Uterus (tissue), 2 donors: ENCODE data around the gene GABRG3.

ENCODE experiments used
- CTCF ChIP-seq, 4 experiments: fragments of 200-600 bp in 2 of 4; fragments of 450-650 bp in 2 of 4; sonication (generic) in 2 of 4; IDR thresholded peaks; one replicate each; pipeline ENCODE4 v1.5.1; 2016 to 2019; ENCODE audit warnings: antibody characterized with exemption in 4 of 4, mild to moderate bottlenecking in 2 of 4, moderate library complexity in 1 of 4
- POLR2A ChIP-seq, 2 donors: fragments of 450-650 bp; IDR thresholded peaks; one replicate each; pipeline ENCODE4 v1.6.1; 2016; ENCODE audit warnings: antibody characterized with exemption in 2 of 2, mild to moderate bottlenecking in 1 of 2, moderate library complexity in 1 of 2

DNA sequence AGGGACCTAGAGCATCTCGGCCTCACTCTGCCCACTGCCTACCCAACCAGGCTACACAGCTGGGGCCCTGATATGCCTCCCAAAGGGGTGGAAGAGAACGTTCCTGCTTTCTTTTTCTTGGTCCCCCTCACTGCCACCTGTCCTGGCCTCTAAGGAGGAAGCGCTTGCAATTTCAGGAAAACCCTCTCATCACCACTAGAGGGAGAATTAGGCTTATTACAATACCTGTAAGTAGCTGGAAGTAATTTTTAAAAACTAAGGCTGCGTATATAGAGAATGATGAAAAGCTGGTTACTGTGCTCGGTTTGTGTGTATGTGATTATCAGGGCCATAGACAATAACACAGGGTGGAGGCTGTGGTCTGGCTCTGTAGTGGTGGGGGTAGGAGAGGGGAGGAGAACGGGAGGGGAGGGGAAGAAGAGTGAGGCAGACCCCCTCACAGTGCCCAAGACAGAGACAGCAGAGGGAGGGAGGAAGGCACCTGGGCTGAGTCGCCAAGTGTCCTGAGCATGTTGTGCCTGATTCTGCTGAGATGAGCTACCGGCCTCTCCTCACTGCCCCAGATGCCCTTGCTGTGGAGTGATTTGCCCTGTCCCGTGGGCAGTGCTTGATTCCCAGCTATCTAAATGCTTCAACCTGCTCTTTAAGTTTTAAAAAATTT lies 3.3 kb downstream of the GABRG3 start:
- TF ChIP-seq CTCF (IDR thresholded peaks at IDR 0.05) (peak in 1 of 4 experiments; percentile 4), POLR2A (IDR thresholded peaks at IDR 0.05) (no peak)
